GM19193 (cell line): ENCODE data around the gene SSR1.

Experiments used
- POLR2A ChIP-seq: IDR thresholded peaks from 4 replicates; pipeline ENCODE4 v1.6.1; 2011; ENCODE audit not compliant: insufficient read depth, insufficient read length; ENCODE audit errors: extremely low read depth

SSR1 gene

GRCh38 chr6:7262746-7263518 is 50.1 kb downstream of the SSR1 start:
- no peak for TF ChIP-seq POLR2A

GRCh38 chr6:7261852-7262461 is 51.0 kb downstream of the SSR1 start:
- TF ChIP-seq POLR2A, result no peak

DNA sequence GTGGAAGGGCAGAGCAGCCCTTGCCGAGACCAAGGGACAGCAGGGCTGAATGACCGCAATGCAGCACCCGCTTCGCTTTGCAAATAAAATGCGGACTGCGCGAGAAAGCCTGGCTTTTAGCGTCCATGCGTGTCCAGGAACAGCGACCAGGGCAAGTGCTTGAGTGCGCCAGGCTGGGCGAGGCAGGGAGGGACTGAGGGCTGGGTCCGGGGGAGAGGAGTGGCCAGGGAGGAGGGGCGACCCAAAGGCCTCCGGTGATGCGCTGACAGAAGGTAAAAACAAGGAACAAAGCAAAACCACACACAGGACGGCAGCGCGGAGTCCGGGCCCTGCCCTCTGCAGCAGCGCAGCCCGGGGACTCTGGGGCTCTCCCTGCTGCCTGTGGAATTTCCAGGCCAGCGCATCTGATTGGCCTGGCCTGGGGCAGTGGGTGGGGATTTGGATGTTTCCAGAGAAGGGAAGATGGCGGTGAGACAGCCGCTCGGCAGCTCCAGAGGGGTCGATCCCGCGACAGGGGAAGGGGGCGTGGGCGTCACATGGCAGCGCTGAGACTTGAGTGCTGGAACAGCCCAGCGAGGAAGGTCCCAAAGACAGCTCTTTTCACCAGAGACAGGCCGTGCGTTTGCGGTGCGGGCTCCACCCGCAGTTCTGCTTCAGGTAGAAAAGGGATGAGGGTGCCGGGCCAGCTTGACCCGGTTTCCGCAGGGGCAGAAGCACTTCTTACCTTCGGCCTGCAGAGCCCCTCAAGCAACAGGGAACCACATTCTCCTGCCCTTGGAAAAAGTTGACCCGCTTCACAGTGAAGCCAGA is 51.8 kb downstream of the SSR1 start:
- no peak for TF ChIP-seq POLR2A

GRCh38 chr6:7260291-7261031 is 52.5 kb downstream of the SSR1 start:
- no peak for TF ChIP-seq POLR2A

GRCh38 chr6:7258231-7258763 is 54.7 kb downstream of the SSR1 start:
- TF ChIP-seq POLR2A, result no peak

DNA sequence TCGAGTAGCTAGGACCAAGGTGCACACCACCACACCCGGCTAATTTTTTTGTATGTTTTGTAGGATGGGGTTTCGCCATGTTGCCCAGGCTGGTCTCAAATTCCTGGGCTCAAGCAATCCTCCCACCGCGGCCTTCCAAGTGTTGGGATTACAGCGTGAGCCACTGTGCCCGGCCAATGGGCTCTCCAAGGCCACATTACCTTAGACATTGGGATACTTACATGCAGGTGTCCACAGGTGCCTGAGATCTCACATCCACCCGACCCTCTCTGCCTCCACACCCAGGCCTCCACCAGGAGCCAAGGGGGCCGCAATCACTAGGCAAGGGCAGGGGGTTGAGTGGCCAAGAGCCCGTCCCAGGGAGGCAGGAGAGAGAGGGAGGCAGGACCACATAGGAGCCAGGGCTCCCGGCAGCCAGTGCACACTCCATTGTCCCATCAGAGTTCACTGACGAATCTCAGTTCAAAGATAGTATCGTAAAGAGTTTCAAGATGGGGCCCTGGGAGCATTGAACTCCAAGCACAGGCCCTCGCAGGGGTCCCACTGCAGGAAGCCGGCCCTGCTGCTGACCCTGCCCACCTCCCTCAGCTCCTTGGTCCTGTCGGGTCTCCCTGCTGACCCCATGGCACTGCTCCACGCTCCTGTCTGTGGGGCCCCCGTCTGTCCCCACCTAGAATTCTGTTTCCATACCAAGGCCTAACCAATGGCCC is 55.3 kb downstream of the SSR1 start:
- TF ChIP-seq POLR2A, result no peak

- no peak for TF ChIP-seq POLR2A
Measured at GRCh38 chr6:7256785-7257184, 56.2 kb downstream of the SSR1 start.

DNA sequence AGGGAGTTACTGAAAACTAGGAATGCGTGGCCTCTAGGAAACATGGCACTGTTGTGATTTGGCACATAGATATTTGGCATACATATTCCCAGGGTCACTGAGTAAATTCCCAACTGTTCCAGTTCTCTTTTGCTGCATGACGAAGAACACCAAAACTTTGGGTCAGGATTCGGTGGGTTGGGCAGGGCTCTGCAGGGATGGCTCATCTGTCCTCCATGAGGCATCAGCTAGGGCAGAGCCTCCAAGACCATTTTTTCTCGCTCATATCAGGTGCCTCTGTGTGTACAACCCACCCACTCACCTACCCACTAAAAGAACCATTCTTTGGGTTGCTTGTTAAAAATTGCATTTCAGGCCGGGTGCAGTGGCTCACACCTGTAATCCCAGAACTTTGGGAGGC is 57.1 kb downstream of the SSR1 start:
- TF ChIP-seq POLR2A, result no peak

- no peak for TF ChIP-seq POLR2A
Measured at GRCh38 chr6:7254980-7255835, 57.8 kb downstream of the SSR1 start.

- no peak for TF ChIP-seq POLR2A
Measured at GRCh38 chr6:7252390-7252789, 60.6 kb downstream of the SSR1 start.

DNA sequence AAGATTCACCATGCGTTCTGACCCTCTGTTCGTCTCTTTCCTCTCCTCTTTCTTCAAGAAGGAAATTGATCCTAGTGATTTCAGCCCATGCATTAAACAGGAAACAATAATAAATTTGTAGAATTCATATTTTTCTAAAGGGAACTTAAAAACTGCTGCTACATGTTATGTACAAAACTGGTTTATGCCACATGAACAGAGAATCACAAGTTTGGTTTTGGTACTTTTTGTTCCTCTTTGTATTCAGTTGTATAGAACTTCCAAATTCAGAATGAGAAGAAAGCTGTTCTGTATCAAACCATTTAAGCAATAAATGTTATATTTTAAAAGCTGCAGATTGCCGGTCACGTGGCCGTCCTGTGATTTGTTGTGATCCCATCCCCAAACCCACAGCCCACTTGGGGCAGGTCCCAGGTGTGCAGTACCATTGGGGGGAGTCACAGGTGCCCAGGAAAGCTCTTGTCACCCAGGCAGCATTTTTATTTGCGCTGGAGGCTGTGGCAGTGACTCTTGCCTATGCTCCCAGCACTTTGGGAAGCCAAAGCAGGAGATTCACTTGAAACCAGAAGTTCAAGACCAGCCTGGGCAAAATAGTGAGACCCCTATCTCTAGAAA is 61.2 kb downstream of the SSR1 start:
- no peak for TF ChIP-seq POLR2A

DNA sequence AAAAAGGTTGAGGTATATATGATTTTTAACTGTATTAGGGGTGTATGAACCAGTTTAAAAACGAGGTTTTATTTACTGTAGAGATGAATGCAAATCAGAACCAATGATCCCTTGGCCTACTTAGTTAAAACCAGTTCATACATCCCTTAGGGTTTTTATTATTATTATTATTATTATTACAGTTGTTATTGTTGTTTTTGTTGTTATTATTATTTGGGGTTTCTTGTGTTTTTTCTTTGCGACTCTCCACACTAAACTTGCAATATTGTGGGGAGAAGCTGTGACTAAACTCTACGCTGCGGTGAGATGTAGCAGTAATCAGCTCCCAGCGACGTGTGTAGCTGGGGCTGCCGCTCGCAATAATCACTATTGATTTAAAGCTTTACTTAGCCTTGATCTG is 62.2 kb downstream of the SSR1 start:
- no peak for TF ChIP-seq POLR2A
